ENCODE results near the gene KCNAB1. TPM values are rescaled to one million over a fixed set of nuclear protein-coding genes. Genes with fewer than 3 reads are reported as not detected.
A peak's percentile ranks its signal among the peaks of the same experiment; 100 is the strongest.

Gene KCNAB1
- total and polyA plus RNA-seq, 12 donors: 1.4 to 5.0 (median 2.5) TPM

- DNase-seq (no peak), ATAC-seq (no peak)
- Histone ChIP-seq H3K4me1 (peaks cover 0 to 4% (median 0%) of the 10 kb centered on the region in 9 donors), H3K4me3 (no peak overlapping the region), H3K9me3 (no peaks in the 10 kb centered on the region), H3K27ac (no peak overlapping the region), H3K27me3 (no peaks in the 10 kb centered on the region), H3K36me3 (no peaks in the 10 kb centered on the region)
- WGBS, 2 donors: 75 to 81% methylated on average over 2 of the region's 2 CpGs
- TF ChIP-seq, protein P1, sequence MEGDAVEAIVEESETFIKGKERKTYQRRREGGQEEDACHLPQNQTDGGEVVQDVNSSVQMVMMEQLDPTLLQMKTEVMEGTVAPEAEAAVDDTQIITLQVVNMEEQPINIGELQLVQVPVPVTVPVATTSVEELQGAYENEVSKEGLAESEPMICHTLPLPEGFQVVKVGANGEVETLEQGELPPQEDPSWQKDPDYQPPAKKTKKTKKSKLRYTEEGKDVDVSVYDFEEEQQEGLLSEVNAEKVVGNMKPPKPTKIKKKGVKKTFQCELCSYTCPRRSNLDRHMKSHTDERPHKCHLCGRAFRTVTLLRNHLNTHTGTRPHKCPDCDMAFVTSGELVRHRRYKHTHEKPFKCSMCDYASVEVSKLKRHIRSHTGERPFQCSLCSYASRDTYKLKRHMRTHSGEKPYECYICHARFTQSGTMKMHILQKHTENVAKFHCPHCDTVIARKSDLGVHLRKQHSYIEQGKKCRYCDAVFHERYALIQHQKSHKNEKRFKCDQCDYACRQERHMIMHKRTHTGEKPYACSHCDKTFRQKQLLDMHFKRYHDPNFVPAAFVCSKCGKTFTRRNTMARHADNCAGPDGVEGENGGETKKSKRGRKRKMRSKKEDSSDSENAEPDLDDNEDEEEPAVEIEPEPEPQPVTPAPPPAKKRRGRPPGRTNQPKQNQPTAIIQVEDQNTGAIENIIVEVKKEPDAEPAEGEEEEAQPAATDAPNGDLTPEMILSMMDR (IDR thresholded peaks at IDR 0.05): no peak
- intact Hi-C loops (cut with DNase I): no loop called here
Observed at GRCh38 chr3:156341332-156341731, 221.0 kb downstream of the KCNAB1 start.

GRCh38 chr3:156341831-156342416 is 221.5 kb downstream of the KCNAB1 start:
- ATAC-seq: no peak
- Histone ChIP-seq H3K4me3 (no peak overlapping the region), H3K27me3 (no peaks in the 10 kb centered on the region), H3K27ac (no peak overlapping the region), H3K4me1 (peaks cover 0 to 3% (median 0%) of the 10 kb centered on the region in 9 donors), H3K36me3 (no peaks in the 10 kb centered on the region), H3K9me3 (no peaks in the 10 kb centered on the region)
- DNase-seq: no peak
- 81 to 91% methylated on average over 6 of the region's 6 CpGs for WGBS, 2 donors
- TF ChIP-seq, protein P1 (IDR thresholded peaks at IDR 0.05): no peak
- intact Hi-C loops (cut with DNase I): no loop called here

DNA sequence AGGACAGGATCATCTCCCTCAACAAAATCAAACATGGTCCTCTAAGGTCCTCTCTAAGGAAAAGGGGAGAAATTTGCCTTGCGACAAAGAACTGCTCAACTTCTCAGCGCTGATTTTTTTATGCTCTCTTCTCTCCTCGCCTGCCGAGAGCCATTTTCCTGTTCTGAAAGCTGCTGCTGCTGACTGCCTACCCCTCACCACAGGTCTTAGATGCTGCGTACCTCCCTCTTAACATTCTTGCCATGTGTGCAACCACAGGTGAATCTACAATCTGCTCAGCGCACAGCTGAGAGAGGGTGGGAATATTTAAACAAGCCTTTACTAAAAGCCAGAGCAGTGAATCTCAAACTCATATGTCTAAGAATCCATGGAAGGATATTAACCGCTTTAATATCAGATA is 223.8 kb downstream of the KCNAB1 start:
- H3K27ac ChIP-seq: no peak overlapping the region
- TF ChIP-seq, protein P1 (IDR thresholded peaks at IDR 0.05): no peak
- no peaks in the 10 kb centered on the region for H3K9me3 ChIP-seq
- WGBS, 2 donors: 90 to 92% methylated on average over 7 of the region's 7 CpGs
- peaks cover 0 to under 1% (median 0%) of the 10 kb centered on the region in 9 donors for H3K4me1 ChIP-seq
- no peaks in the 10 kb centered on the region for H3K27me3 ChIP-seq
- H3K36me3 ChIP-seq: no peaks in the 10 kb centered on the region
- ATAC-seq: no peak
- intact Hi-C loops (cut with DNase I): no loop called here
- no peak overlapping the region for H3K4me3 ChIP-seq
- DNase-seq: no peak

- ATAC-seq (peak in 3 of 8 donors; percentile 38 to 75 (median 51)), DNase-seq (no peak)
- Histone ChIP-seq H3K4me1 (peaks cover 0 to 8% (median 0%) of the 10 kb centered on the region in 9 donors), H3K4me3 (no peak overlapping the region), H3K27me3 (no peaks in the 10 kb centered on the region), H3K36me3 (no peaks in the 10 kb centered on the region), H3K9me3 (no peaks in the 10 kb centered on the region), H3K27ac (peak overlapping the region in 1 of 10 donors; percentile 12)
- intact Hi-C loops (cut with DNase I): no loop called here
- TF ChIP-seq, protein P1 (IDR thresholded peaks at IDR 0.05): no peak
Observed at GRCh38 chr3:156349111-156349510, 228.7 kb downstream of the KCNAB1 start.
